Mucosa of descending colon (tissue), 3 donors: ENCODE measurements around the gene CLCN4. TPM values are rescaled to one million over a fixed set of nuclear protein-coding genes. Genes with fewer than 3 reads are reported as not detected.

Experiments used
- ATAC-seq: fragments of 200-7000 bp; cut with Tn5 transposase; one replicate; pipeline ENCODE4 v1.9.1; 2020; ENCODE audit warnings: mild to moderate bottlenecking, moderate library complexity
- DNase-seq, 3 donors: peaks; one replicate each; pipeline ENCODE4 v3.0.0-alpha.2; 2020
- H3K36me3 ChIP-seq: fragments of 200-600 bp; one replicate; pipeline ENCODE4 v1.8.0; 2021; ENCODE audit warnings: low read depth, mild to moderate bottlenecking
- H3K4me1 ChIP-seq: fragments of 200-600 bp; one replicate; pipeline ENCODE4 v1.8.0; 2021; ENCODE audit warnings: low read depth, mild to moderate bottlenecking
- H3K4me3 ChIP-seq: fragments of 200-600 bp; one replicate; pipeline ENCODE4 v1.8.0; 2021; ENCODE audit warnings: mild to moderate bottlenecking
- H3K9me3 ChIP-seq: fragments of 200-600 bp; one replicate; pipeline ENCODE4 v1.8.0; 2021; ENCODE audit warnings: mild to moderate bottlenecking
- CTCF ChIP-seq: fragments of 200-600 bp; IDR thresholded peaks from one replicate; pipeline ENCODE4 v1.8.0; 2022; ENCODE audit warnings: antibody characterized with exemption, mild to moderate bottlenecking
- intact Hi-C, 2 donors: fragments of 100-400 bp; cut with DNase I in 1 of 2; cut with micrococcal nuclease in 1 of 2; formaldehyde crosslinking; loops; one replicate each; pipeline versions ENCODE4 v1.11.0 to v1.11.1; 2022; cut with DNase I, micrococcal nuclease
- long read RNA-seq, 2 donors: library from polyadenylated mRNA; unstranded; transcript quantifications; one replicate each; pipeline ENCODE4 v2.0.0, GENCODE V29; 2019 to 2021
- total RNA-seq, 3 donors: library from RNA; stranded (reverse); fragmentation: NEBNext Ultra II Directional in 2 of 3; extraction: Animal tissue kit (Norgen Biotek cat#: 25700) in 2 of 3; gene quantifications; one replicate each; pipeline versions ENCODE4 v1.2.1 to v1.2.4, GENCODE V29; 2021 to 2023
- donor health status: DM: no; HTN: no; CAD: no; lungs with moderate emphysema.
- donor health status: DM: no; HTN: no; CAD: no.
- donor health status: DM: no; HTN: yes; CAD: no.

The CLCN4 gene
- 1 to 10 TPM in 2 of 3 donors, under 1 TPM in 1; 0.26 to 1.8 (median 1.7) TPM for total RNA-seq
- long read RNA-seq, donor 1: 0 reads
- long read RNA-seq, donor 2: 0 reads

GRCh38 chrX:10156199-10157031, at the start of gene CLCN4:
TSS of gene CLCN4 (plus strand) at chrX:10156975. CDS start at chrX:10185033, 28,058 bp downstream.
- peak; percentile 27 to 70 (median 58) for DNase-seq

GRCh38 chrX:10107483-10107882, 49.3 kb upstream of the CLCN4 start:
- no peak for DNase-seq

More at GRCh38 chrX:10156199-10157031, at the start of gene CLCN4:
- Histone ChIP-seq H3K4me3 (no peak within 1 kb of the TSS), H3K9me3 (no peaks in the 10 kb centered on the region), H3K4me1 (no peaks in the 10 kb centered on the region), H3K36me3 (no peaks in the 10 kb centered on the region)
- TF ChIP-seq CTCF: no peak
- peak; percentile 81 for ATAC-seq
- intact Hi-C loops: no loop called here

GRCh38 chrX:10108288-10108687, 48.5 kb upstream of the CLCN4 start:
- TF ChIP-seq CTCF: no peak
- Histone ChIP-seq H3K4me1 (peaks cover 6% of the 10 kb centered on the region), H3K36me3 (no peaks in the 10 kb centered on the region), H3K4me3 (no peak overlapping the region), H3K9me3 (no peaks in the 10 kb centered on the region)
- ATAC-seq (no peak), DNase-seq (no peak)
- intact Hi-C loops: no loop called here

More at GRCh38 chrX:10107483-10107882, 49.3 kb upstream of the CLCN4 start:
- intact Hi-C loops: no loop called here
- no peak overlapping the region for H3K4me3 ChIP-seq
- no peak for ATAC-seq
- H3K9me3 ChIP-seq: no peaks in the 10 kb centered on the region
- H3K4me1 ChIP-seq: peaks cover 6% of the 10 kb centered on the region
- TF ChIP-seq CTCF: no peak
- no peaks in the 10 kb centered on the region for H3K36me3 ChIP-seq

GRCh38 chrX:10109695-10110094, 47.1 kb upstream of the CLCN4 start:
- intact Hi-C loops: no loop called here
- peaks cover 6% of the 10 kb centered on the region for H3K4me1 ChIP-seq

GRCh38 chrX:10110316-10110935, 46.3 kb upstream of the CLCN4 start:
- no peaks in the 10 kb centered on the region for H3K9me3 ChIP-seq
- no peak for TF ChIP-seq CTCF
- H3K36me3 ChIP-seq: no peaks in the 10 kb centered on the region
- intact Hi-C loops: no loop called here
- H3K4me3 ChIP-seq: no peak overlapping the region
- peaks cover 6% of the 10 kb centered on the region for H3K4me1 ChIP-seq
- DNase-seq (no peak), ATAC-seq (no peak)

More at GRCh38 chrX:10109695-10110094, 47.1 kb upstream of the CLCN4 start:
- ATAC-seq (no peak), DNase-seq (peak; percentile 35 to 67 (median 47))
- Histone ChIP-seq H3K9me3 (no peaks in the 10 kb centered on the region), H3K4me3 (no peak overlapping the region), H3K36me3 (no peaks in the 10 kb centered on the region)
- no peak for TF ChIP-seq CTCF
